GM12873 (cell line): ENCODE data around the gene EPHB6.

Experiments
- CTCF ChIP-seq: IDR thresholded peaks from 2 replicates; pipeline ENCODE4 v1.5.1; 2012; ENCODE audit warnings: low read depth, mild to moderate bottlenecking, moderate library complexity, low read length, control low read depth; ENCODE audit not compliant: insufficient read depth; ENCODE audit errors: missing control alignments

The EPHB6 gene

GRCh38 chr7:142896741-142897379 is 42.0 kb downstream of the EPHB6 start:
- TF ChIP-seq CTCF = no peak

- no peak for TF ChIP-seq CTCF
These were observed 42.8 kb downstream of the EPHB6 start for GRCh38 chr7:142897691-142898090.

- no peak for TF ChIP-seq CTCF
These were observed 43.7 kb downstream of the EPHB6 start for GRCh38 chr7:142898377-142899170.

GRCh38 chr7:142899661-142900060 is 44.8 kb downstream of the EPHB6 start:
- no peak for TF ChIP-seq CTCF

- no peak for TF ChIP-seq CTCF
These were observed 46.8 kb downstream of the EPHB6 start for GRCh38 chr7:142901426-142902259.

- TF ChIP-seq CTCF = no peak
These were observed 49.3 kb downstream of the EPHB6 start for GRCh38 chr7:142904128-142904527.

- TF ChIP-seq CTCF = no peak
These were observed 50.9 kb downstream of the EPHB6 start for GRCh38 chr7:142905759-142906158.
